ENCODE results near the gene DDO.

The DDO gene

DNA sequence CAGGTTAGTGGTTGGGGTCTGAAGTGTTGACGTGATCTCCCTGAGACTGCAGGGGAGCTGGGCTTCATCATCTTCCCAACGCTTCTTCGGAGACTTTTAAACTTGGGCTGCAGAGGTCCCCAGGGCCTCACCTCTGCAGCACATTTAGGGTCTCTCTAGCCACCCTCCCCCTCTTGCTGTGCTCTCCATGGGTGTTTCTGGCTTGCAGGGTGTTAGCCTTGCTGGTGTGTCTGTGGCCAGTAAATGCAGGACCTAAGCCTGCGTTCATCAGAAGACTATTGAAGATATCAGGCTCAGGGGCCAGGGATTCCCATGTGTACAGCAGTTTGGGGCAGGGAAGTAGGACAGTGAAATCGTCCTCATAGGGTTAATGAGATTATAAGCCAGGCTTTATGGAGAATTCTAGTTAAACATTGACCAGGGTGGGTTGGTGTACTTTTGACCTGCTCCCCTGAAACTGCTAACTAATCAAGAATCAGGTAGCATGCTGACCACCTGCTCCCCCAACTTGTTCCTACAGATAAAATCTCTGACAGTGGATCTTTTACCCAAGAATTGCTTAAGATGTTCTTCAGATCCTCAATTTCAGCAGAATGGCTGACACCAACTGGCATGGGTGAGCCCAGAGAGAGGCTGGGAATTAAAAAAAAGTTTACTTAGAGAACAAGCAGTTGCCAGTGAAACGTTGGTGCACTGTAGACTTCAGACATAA is 3.8 kb upstream of the DDO start:
- Histone ChIP-seq H3K27me3 (ENCODE audit: control insufficient read depth, insufficient read depth, low read length) (no peaks in the 10 kb centered on the region), H3K9ac (ENCODE audit: low read depth, low read length) (no peak overlapping the region), H3K4me1 (ENCODE audit: control insufficient read depth, insufficient read depth, low read length) (no peaks in the 10 kb centered on the region), H3K4me3 (ENCODE audit: low read depth, low read length) (no peak overlapping the region), H3K36me3 (ENCODE audit: control insufficient read depth, insufficient read depth, low read length) (no peaks in the 10 kb centered on the region), H3K27ac (ENCODE audit: low read depth, low read length) (no peak overlapping the region), H3K9me3 (ENCODE audit: control insufficient read depth, insufficient read depth, low read length) (no peaks in the 10 kb centered on the region)

DNA sequence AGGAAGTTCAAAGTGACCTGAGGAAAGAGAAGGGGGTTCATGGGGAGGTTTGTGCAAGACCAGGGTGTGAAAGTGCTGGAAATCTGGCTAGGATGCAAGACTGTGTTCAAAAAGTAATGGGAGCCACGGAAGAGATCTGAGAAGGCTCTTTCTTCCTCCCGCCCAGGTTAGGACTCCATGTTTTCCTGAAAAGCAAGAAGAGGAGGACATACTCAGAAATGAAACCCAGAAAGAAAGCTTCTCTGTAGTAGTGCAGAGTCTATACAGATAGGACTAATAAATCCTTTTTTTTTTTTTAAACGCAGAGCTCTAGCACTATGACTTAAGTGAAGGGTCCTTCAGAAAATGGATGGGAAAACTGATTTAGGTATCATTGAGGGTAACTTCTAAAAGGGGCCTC is 3.2 kb upstream of the DDO start:
- H3K27ac ChIP-seq (ENCODE audit: low read depth, low read length): no peak overlapping the region
- H3K4me3 ChIP-seq (ENCODE audit: low read depth, low read length): no peak overlapping the region
- H3K9ac ChIP-seq (ENCODE audit: low read depth, low read length): no peak overlapping the region
- no peaks in the 10 kb centered on the region for H3K27me3 ChIP-seq (ENCODE audit: control insufficient read depth, insufficient read depth, low read length)
- no peaks in the 10 kb centered on the region for H3K9me3 ChIP-seq (ENCODE audit: control insufficient read depth, insufficient read depth, low read length)
- no peaks in the 10 kb centered on the region for H3K4me1 ChIP-seq (ENCODE audit: control insufficient read depth, insufficient read depth, low read length)
- no peaks in the 10 kb centered on the region for H3K36me3 ChIP-seq (ENCODE audit: control insufficient read depth, insufficient read depth, low read length)

DNA sequence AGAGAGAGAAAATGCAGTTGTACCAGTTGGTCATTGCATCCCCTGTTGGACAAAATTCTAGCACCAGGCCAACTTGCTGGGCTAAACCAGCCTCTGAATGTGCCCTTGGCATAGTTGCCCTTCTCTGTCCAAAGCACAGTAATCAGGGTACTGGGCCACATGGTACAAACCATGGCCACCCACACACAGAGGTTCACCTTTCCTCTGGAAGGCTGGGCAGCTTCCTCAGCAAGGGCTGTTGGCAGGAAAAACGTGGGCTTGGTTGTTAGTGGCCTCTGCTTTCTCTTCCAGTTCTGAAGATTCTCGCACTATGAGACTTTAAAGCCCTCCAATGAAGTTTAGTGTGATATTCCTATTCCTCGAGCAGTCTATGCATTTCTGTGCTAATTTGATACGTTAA is 706 bp downstream of the DDO start:
- Histone ChIP-seq H3K4me1 (ENCODE audit: control insufficient read depth, insufficient read depth, low read length) (no peaks in the 10 kb centered on the region), H3K4me3 (ENCODE audit: low read depth, low read length) (no peak overlapping the region), H3K27me3 (ENCODE audit: control insufficient read depth, insufficient read depth, low read length) (no peaks in the 10 kb centered on the region), H3K36me3 (ENCODE audit: control insufficient read depth, insufficient read depth, low read length) (no peaks in the 10 kb centered on the region), H3K9ac (ENCODE audit: low read depth, low read length) (no peak overlapping the region), H3K27ac (ENCODE audit: low read depth, low read length) (no peak overlapping the region), H3K9me3 (ENCODE audit: control insufficient read depth, insufficient read depth, low read length) (no peaks in the 10 kb centered on the region)

GRCh38 chr6:110412360-110412759 is 3.0 kb downstream of the DDO start:
- H3K9ac ChIP-seq (ENCODE audit: low read depth, low read length): no peak overlapping the region

DNA sequence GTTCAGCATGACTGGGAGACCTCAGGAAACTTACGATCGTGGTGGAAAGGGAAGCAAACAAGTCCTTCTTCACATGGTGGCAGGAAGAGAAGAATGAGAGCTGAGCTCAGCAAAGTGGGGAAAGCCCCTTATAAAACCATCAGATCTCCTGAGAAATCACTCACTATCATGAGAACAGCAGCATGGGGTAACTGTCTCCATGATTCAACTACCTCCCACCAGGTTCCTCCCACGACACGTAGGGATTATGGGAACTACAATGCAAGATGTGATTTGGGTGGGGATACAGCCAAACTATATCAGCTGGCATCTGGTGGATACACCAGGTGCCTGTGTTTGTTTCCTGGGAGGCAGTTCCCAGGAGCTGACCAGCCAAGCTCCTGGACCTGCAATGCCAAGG is 4.9 kb downstream of the DDO start:
- Histone ChIP-seq H3K27me3 (ENCODE audit: control insufficient read depth, insufficient read depth, low read length) (no peaks in the 10 kb centered on the region), H3K4me3 (ENCODE audit: low read depth, low read length) (no peak overlapping the region), H3K9ac (ENCODE audit: low read depth, low read length) (no peak overlapping the region), H3K4me1 (ENCODE audit: control insufficient read depth, insufficient read depth, low read length) (no peaks in the 10 kb centered on the region), H3K36me3 (ENCODE audit: control insufficient read depth, insufficient read depth, low read length) (no peaks in the 10 kb centered on the region), H3K9me3 (ENCODE audit: control insufficient read depth, insufficient read depth, low read length) (no peaks in the 10 kb centered on the region), H3K27ac (ENCODE audit: low read depth, low read length) (no peak overlapping the region)

More at GRCh38 chr6:110412360-110412759, 3.0 kb downstream of the DDO start:
- H3K4me1 ChIP-seq (ENCODE audit: control insufficient read depth, insufficient read depth, low read length): no peaks in the 10 kb centered on the region
- no peak overlapping the region for H3K27ac ChIP-seq (ENCODE audit: low read depth, low read length)
- H3K9me3 ChIP-seq (ENCODE audit: control insufficient read depth, insufficient read depth, low read length): no peaks in the 10 kb centered on the region
- no peak overlapping the region for H3K4me3 ChIP-seq (ENCODE audit: low read depth, low read length)
- H3K27me3 ChIP-seq (ENCODE audit: control insufficient read depth, insufficient read depth, low read length): no peaks in the 10 kb centered on the region
- H3K36me3 ChIP-seq (ENCODE audit: control insufficient read depth, insufficient read depth, low read length): no peaks in the 10 kb centered on the region

DNA sequence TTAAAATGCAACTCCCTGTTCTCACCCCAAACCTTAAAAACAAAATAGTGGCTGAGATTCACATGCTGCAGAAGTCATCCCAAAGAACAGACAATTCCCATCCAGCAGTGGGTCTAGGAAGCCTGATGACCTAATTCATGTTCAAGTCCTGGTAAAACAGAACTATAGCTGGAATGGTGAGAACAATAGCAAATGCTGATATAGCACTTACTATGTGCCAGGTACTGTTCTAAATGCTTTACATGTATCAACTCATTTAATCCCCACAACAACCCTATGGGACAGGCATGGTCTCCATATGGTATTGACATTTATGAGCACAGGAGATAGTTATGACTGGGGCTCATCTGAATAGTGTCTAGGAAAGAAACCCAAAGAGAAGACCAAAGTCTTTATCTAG is 5.6 kb downstream of the DDO start:
- H3K4me1 ChIP-seq (ENCODE audit: control insufficient read depth, insufficient read depth, low read length): no peaks in the 10 kb centered on the region
- H3K36me3 ChIP-seq (ENCODE audit: control insufficient read depth, insufficient read depth, low read length): no peaks in the 10 kb centered on the region
- H3K9me3 ChIP-seq (ENCODE audit: control insufficient read depth, insufficient read depth, low read length): no peaks in the 10 kb centered on the region
- H3K4me3 ChIP-seq (ENCODE audit: low read depth, low read length): no peak overlapping the region
- no peak overlapping the region for H3K9ac ChIP-seq (ENCODE audit: low read depth, low read length)
- H3K27ac ChIP-seq (ENCODE audit: low read depth, low read length): no peak overlapping the region
- no peaks in the 10 kb centered on the region for H3K27me3 ChIP-seq (ENCODE audit: control insufficient read depth, insufficient read depth, low read length)

GRCh38 chr6:110408901-110409300 is 6.5 kb downstream of the DDO start:
- Histone ChIP-seq H3K4me1 (ENCODE audit: control insufficient read depth, insufficient read depth, low read length) (no peaks in the 10 kb centered on the region), H3K36me3 (ENCODE audit: control insufficient read depth, insufficient read depth, low read length) (no peaks in the 10 kb centered on the region), H3K4me3 (ENCODE audit: low read depth, low read length) (no peak overlapping the region), H3K27me3 (ENCODE audit: control insufficient read depth, insufficient read depth, low read length) (no peaks in the 10 kb centered on the region), H3K27ac (ENCODE audit: low read depth, low read length) (no peak overlapping the region), H3K9me3 (ENCODE audit: control insufficient read depth, insufficient read depth, low read length) (no peaks in the 10 kb centered on the region), H3K9ac (ENCODE audit: low read depth, low read length) (no peak overlapping the region)

- Histone ChIP-seq H3K9ac (ENCODE audit: low read depth, low read length) (no peak overlapping the region), H3K4me3 (ENCODE audit: low read depth, low read length) (no peak overlapping the region), H3K36me3 (ENCODE audit: control insufficient read depth, insufficient read depth, low read length) (no peaks in the 10 kb centered on the region), H3K4me1 (ENCODE audit: control insufficient read depth, insufficient read depth, low read length) (no peaks in the 10 kb centered on the region), H3K27ac (ENCODE audit: low read depth, low read length) (no peak overlapping the region), H3K9me3 (ENCODE audit: control insufficient read depth, insufficient read depth, low read length) (no peaks in the 10 kb centered on the region), H3K27me3 (ENCODE audit: control insufficient read depth, insufficient read depth, low read length) (no peaks in the 10 kb centered on the region)
Measured at GRCh38 chr6:110404607-110405006, 10.8 kb downstream of the DDO start.

DNA sequence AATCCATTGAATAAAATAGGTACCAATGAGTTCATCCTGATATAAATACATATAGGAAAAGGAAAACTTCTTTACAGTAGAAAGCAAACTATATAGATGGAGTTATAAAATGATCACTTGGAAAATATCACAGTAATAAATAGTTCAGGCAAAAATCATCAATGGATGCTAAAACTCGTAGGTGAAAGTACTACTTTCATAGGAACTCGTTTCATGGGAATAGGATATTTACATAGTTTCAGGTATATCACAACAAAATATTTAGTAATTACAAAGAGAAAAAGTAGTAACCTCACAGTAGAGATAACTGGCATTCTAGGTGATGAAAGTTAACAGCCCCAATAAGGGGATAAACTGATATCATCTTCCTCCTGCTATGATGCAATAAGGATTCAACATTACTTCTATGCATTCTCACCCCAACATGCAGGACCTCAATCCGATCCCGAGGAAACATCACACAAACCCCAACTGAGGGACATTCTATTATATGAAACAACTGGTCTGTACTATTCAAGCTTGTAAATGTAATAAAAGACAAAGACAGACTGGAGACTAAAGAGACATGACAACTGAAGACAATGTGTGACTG is 13.7 kb downstream of the DDO start:
- Histone ChIP-seq H3K4me3 (ENCODE audit: low read depth, low read length) (no peak overlapping the region), H3K27ac (ENCODE audit: low read depth, low read length) (no peak overlapping the region), H3K9me3 (ENCODE audit: control insufficient read depth, insufficient read depth, low read length) (no peaks in the 10 kb centered on the region), H3K4me1 (ENCODE audit: control insufficient read depth, insufficient read depth, low read length) (no peaks in the 10 kb centered on the region), H3K27me3 (ENCODE audit: control insufficient read depth, insufficient read depth, low read length) (no peaks in the 10 kb centered on the region), H3K9ac (ENCODE audit: low read depth, low read length) (no peak overlapping the region), H3K36me3 (ENCODE audit: control insufficient read depth, insufficient read depth, low read length) (no peaks in the 10 kb centered on the region)

DNA sequence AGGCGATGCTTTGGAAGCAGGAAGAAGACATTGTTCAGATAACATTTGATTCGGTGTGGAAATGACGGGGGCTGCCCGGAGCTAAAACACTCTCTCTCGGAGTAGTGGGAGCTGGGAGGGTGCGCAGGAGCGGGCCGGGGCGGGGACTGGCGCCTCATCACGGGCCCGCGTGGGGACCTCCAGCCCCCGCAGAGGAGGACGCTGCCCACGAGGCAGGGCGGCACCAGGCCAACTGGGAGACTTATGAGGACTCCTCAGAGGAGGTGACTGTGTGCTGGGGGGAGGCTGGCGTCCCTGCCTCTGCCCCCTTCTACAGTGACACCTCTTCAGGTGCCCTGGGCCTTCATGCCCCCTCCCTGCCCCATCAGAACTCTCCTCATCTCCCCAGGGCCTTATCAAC is 15.2 kb downstream of the DDO start:
- no peaks in the 10 kb centered on the region for H3K4me1 ChIP-seq (ENCODE audit: control insufficient read depth, insufficient read depth, low read length)
- H3K36me3 ChIP-seq (ENCODE audit: control insufficient read depth, insufficient read depth, low read length): no peaks in the 10 kb centered on the region
- H3K4me3 ChIP-seq (ENCODE audit: low read depth, low read length): no peak overlapping the region
- H3K9me3 ChIP-seq (ENCODE audit: control insufficient read depth, insufficient read depth, low read length): no peaks in the 10 kb centered on the region
- no peaks in the 10 kb centered on the region for H3K27me3 ChIP-seq (ENCODE audit: control insufficient read depth, insufficient read depth, low read length)
- no peak overlapping the region for H3K9ac ChIP-seq (ENCODE audit: low read depth, low read length)
- no peak overlapping the region for H3K27ac ChIP-seq (ENCODE audit: low read depth, low read length)

DNA sequence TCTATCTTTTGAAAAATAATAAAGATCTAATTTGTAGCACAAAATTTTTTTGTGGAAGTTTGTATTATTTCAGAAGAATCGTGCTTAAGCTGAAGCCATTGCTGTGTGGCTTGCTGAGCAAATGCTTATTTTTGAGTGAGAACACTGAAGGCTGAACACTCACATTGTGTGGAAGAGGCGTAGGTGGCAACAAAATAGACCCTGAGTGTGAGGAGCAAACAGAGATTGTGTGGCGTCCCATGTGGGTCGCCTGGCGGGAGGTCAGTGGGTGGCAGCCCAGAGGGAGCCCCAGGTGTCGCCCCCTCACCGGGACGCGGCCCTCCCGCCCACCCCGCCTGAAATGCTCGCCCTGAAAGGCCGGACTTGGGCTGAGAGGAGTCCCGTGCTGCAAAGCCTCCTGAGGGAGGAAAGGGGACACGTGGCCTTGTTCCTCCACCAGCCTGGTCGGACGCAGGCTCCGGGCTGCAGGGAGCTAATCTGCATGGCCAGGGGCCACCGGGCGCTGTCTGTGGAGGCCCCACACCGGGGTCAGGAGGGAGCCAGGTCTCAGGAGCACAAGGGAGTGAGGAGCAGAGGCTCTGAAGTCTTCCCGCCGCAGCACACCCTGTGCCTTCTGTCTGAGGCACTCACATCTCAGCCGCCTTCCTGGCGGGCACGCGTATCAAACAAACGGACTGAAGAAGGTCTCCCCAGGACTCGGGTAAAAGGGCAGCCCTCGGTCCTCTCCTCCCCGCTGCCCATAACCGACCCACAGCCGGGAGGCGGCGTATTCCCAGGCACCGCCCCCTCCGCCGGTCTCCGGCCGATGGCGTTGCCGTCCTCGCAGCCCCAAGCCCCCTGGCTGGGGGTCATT is 15.9 kb downstream of the DDO start:
- Histone ChIP-seq H3K4me3 (ENCODE audit: low read depth, low read length) (no peak overlapping the region), H3K4me1 (ENCODE audit: control insufficient read depth, insufficient read depth, low read length) (no peaks in the 10 kb centered on the region), H3K27me3 (ENCODE audit: control insufficient read depth, insufficient read depth, low read length) (no peaks in the 10 kb centered on the region), H3K36me3 (ENCODE audit: control insufficient read depth, insufficient read depth, low read length) (no peaks in the 10 kb centered on the region), H3K9me3 (ENCODE audit: control insufficient read depth, insufficient read depth, low read length) (no peaks in the 10 kb centered on the region), H3K27ac (ENCODE audit: low read depth, low read length) (no peak overlapping the region), H3K9ac (ENCODE audit: low read depth, low read length) (no peak overlapping the region)
